Measurements from ENCODE around the gene SNTA1. TPM values are rescaled to one million over a fixed set of nuclear protein-coding genes. Genes with fewer than 3 reads are reported as not detected.

SNTA1 gene
- polyA plus RNA-seq, 1 of the 3 experiments (the other 2 are of a cell fraction): 11.2 TPM

DNA sequence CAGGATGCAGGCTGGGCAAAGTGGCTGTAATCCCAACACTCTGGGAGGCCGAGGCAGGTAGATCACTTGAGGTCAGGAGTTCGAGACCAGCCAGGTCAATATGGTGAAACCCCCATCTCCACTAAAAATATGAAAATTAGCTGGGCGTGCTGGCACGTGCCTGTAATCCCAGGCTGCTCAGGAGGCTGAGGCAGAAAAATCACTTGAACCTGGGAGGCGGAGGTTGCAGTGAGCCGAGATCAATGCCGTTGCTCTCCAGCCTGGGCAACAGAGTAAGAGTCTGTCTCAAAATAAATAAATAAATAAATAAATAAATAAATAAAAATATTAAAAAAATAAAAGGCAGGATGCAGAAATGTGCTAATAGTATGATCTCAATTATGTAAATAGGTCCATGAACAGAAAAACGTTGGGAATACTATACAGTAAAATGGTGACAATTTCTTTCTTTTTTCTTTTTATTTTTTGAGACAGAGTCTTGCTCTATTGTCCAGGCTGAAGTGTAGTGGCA is 37.9 kb upstream of the SNTA1 start:
- no peaks in the 10 kb centered on the region for H3K79me2 ChIP-seq (ENCODE audit: insufficient read depth)
- H3K9me2 ChIP-seq: no peaks in the 10 kb centered on the region
- H3K9me3 ChIP-seq: no peaks in the 10 kb centered on the region
- no peak overlapping the region for H3K9ac ChIP-seq
- 88% methylated on average over 8 of the region's 8 CpGs for WGBS (ENCODE audit: low lambda C conversion rate)
- no peaks in the 10 kb centered on the region for H4K20me1 ChIP-seq (ENCODE audit: insufficient read depth)
- H3K27me3 ChIP-seq (ENCODE audit: insufficient read depth): no peaks in the 10 kb centered on the region
- H3K4me1 ChIP-seq (ENCODE audit: control insufficient read depth in 1 of 2, insufficient read depth in 2 of 2, low read depth in 1 of 2, low read length in 1 of 2): no peaks in the 10 kb centered on the region
- no peak for TF ChIP-seq GABPA (IDR thresholded peaks at IDR 0.05; ENCODE audit: low read depth)
- TF ChIP-seq, protein P1, sequence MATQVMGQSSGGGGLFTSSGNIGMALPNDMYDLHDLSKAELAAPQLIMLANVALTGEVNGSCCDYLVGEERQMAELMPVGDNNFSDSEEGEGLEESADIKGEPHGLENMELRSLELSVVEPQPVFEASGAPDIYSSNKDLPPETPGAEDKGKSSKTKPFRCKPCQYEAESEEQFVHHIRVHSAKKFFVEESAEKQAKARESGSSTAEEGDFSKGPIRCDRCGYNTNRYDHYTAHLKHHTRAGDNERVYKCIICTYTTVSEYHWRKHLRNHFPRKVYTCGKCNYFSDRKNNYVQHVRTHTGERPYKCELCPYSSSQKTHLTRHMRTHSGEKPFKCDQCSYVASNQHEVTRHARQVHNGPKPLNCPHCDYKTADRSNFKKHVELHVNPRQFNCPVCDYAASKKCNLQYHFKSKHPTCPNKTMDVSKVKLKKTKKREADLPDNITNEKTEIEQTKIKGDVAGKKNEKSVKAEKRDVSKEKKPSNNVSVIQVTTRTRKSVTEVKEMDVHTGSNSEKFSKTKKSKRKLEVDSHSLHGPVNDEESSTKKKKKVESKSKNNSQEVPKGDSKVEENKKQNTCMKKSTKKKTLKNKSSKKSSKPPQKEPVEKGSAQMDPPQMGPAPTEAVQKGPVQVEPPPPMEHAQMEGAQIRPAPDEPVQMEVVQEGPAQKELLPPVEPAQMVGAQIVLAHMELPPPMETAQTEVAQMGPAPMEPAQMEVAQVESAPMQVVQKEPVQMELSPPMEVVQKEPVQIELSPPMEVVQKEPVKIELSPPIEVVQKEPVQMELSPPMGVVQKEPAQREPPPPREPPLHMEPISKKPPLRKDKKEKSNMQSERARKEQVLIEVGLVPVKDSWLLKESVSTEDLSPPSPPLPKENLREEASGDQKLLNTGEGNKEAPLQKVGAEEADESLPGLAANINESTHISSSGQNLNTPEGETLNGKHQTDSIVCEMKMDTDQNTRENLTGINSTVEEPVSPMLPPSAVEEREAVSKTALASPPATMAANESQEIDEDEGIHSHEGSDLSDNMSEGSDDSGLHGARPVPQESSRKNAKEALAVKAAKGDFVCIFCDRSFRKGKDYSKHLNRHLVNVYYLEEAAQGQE (IDR thresholded peaks at IDR 0.05; ENCODE audit: low read depth, low read length): no peak
- TF ChIP-seq, protein P2, sequence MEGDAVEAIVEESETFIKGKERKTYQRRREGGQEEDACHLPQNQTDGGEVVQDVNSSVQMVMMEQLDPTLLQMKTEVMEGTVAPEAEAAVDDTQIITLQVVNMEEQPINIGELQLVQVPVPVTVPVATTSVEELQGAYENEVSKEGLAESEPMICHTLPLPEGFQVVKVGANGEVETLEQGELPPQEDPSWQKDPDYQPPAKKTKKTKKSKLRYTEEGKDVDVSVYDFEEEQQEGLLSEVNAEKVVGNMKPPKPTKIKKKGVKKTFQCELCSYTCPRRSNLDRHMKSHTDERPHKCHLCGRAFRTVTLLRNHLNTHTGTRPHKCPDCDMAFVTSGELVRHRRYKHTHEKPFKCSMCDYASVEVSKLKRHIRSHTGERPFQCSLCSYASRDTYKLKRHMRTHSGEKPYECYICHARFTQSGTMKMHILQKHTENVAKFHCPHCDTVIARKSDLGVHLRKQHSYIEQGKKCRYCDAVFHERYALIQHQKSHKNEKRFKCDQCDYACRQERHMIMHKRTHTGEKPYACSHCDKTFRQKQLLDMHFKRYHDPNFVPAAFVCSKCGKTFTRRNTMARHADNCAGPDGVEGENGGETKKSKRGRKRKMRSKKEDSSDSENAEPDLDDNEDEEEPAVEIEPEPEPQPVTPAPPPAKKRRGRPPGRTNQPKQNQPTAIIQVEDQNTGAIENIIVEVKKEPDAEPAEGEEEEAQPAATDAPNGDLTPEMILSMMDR (IDR thresholded peaks at IDR 0.05): no peak
- TF ChIP-seq EP300 (IDR thresholded peaks at IDR 0.05; ENCODE audit: borderline replicate concordance in 1 of 2, low read depth in 1 of 2, low read length in 1 of 2): no peak
- no peak for TF ChIP-seq FOSL2 (IDR thresholded peaks at IDR 0.05; ENCODE audit: borderline replicate concordance, low read depth)
- TF ChIP-seq, protein P3, sequence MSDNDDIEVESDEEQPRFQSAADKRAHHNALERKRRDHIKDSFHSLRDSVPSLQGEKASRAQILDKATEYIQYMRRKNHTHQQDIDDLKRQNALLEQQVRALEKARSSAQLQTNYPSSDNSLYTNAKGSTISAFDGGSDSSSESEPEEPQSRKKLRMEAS (IDR thresholded peaks at IDR 0.05; ENCODE audit: low read depth): no peak
- no peak for TF ChIP-seq RFX5 (IDR thresholded peaks at IDR 0.05; ENCODE audit: low read length)
- no peak for TF ChIP-seq TAF1 (IDR thresholded peaks at IDR 0.05; ENCODE audit: borderline replicate concordance, low read depth, low read length)
- TF ChIP-seq NFIC (IDR thresholded peaks at IDR 0.05; ENCODE audit: borderline replicate concordance): no peak
- no peak for TF ChIP-seq MXI1 (IDR thresholded peaks at IDR 0.05; ENCODE audit: low read depth, low read length)
- TF ChIP-seq SMC3 (IDR thresholded peaks at IDR 0.05; ENCODE audit: low read depth, low read length): no peak
- no peak for TF ChIP-seq TEAD4 (IDR thresholded peaks at IDR 0.05; ENCODE audit: borderline replicate concordance, insufficient read depth)
- no peak for TF ChIP-seq RXRA (IDR thresholded peaks at IDR 0.05; ENCODE audit: borderline replicate concordance, low read depth)
- TF ChIP-seq FOXJ3 (CRISPR knock-in tag; IDR thresholded peaks at IDR 0.05): no peak
- TF ChIP-seq, protein P4, sequence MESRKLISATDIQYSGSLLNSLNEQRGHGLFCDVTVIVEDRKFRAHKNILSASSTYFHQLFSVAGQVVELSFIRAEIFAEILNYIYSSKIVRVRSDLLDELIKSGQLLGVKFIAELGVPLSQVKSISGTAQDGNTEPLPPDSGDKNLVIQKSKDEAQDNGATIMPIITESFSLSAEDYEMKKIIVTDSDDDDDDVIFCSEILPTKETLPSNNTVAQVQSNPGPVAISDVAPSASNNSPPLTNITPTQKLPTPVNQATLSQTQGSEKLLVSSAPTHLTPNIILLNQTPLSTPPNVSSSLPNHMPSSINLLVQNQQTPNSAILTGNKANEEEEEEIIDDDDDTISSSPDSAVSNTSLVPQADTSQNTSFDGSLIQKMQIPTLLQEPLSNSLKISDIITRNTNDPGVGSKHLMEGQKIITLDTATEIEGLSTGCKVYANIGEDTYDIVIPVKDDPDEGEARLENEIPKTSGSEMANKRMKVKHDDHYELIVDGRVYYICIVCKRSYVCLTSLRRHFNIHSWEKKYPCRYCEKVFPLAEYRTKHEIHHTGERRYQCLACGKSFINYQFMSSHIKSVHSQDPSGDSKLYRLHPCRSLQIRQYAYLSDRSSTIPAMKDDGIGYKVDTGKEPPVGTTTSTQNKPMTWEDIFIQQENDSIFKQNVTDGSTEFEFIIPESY (IDR thresholded peaks at IDR 0.05; ENCODE audit: borderline replicate concordance, low read depth): no peak
- no peak for TF ChIP-seq POLR2AphosphoS5 (IDR thresholded peaks at IDR 0.05; ENCODE audit: low read depth, low read length)
- no peak for TF ChIP-seq SIN3A (IDR thresholded peaks at IDR 0.05; ENCODE audit: borderline replicate concordance, low read depth, low read length)
- TF ChIP-seq EZH2phosphoT487 (IDR thresholded peaks at IDR 0.05; ENCODE audit: borderline replicate concordance, low read depth): no peak
- no peak overlapping the region for H3K4me2 ChIP-seq
- DNase-seq: no peak
- H3F3A ChIP-seq (replicated peaks; ENCODE audit: insufficient read depth): no peaks in the 10 kb centered on the region
- CTCF ChIA-PET: no interaction called here
- POLR2A ChIA-PET: no interaction called here
- no peak overlapping the region for H2AFZ ChIP-seq (ENCODE audit: low read depth)
- no peak overlapping the region for H3K4me3 ChIP-seq (ENCODE audit: low read depth in 2 of 2, low read length in 1 of 2)
- no peaks in the 10 kb centered on the region for H3K36me3 ChIP-seq (replicated peaks in 1 of 2; ENCODE audit: control insufficient read depth in 1 of 2, insufficient read depth in 2 of 2, low read length in 1 of 2)
- H3K27ac ChIP-seq (ENCODE audit: low read depth in 2 of 2, low read length in 1 of 2): no peak overlapping the region

Data from SK-N-SH (cell line).